HEK293 (cell line): ENCODE measurements around the gene TLK1.

ENCODE experiments used
- CTCF ChIA-PET: fragments of 350-600 bp; formaldehyde crosslinking; extraction: SDS; loops from one replicate; lab custom pipeline; 2021; ENCODE audit warnings: antibody characterized with exemption; lab: Yijun Ruan, JAX
- POLR2A ChIA-PET: fragments of 300-600 bp; formaldehyde crosslinking; extraction: SDS; loops from one replicate; lab custom pipeline; 2020; ENCODE audit warnings: antibody characterized with exemption, inconsistent platforms; lab: Yijun Ruan, JAX
- H3K27ac ChIP-seq: fragments of 200-500 bp; sonication (Bioruptor generic); 2 replicates; pipeline ENCODE4 v1.5.1; 2014; ENCODE audit warnings: low read depth, low read length, control low read depth, inconsistent platforms; ENCODE audit errors: extremely low read depth
- H3K36me3 ChIP-seq, 2 experiments: fragments of 200-500 bp in 1 of 2; sonication (Bioruptor generic) in 1 of 2; 1 replicate in 1 of 2; 2 replicates in 1 of 2; pipeline ENCODE4 v1.5.1; 2014 to 2017; ENCODE audit warnings: inconsistent platforms in 2 of 2, low read length in 2 of 2; ENCODE audit not compliant: control insufficient read depth in 2 of 2, insufficient read depth in 1 of 2
- H3K4me1 ChIP-seq: fragments of 200-500 bp; sonication (Bioruptor generic); 2 replicates; pipeline ENCODE4 v1.5.1; 2014; ENCODE audit warnings: mild to moderate bottlenecking, low read length, inconsistent platforms; ENCODE audit not compliant: control insufficient read depth, insufficient read depth
- H3K4me3 ChIP-seq: 2 replicates; pipeline ENCODE4 v1.5.1; 2011; ENCODE audit warnings: low read depth, mild to moderate bottlenecking, control low read depth, low read length, moderate library complexity
- H3K9me3 ChIP-seq: fragments of 200-500 bp; sonication (Bioruptor generic); 2 replicates; pipeline ENCODE4 v1.5.1; 2014; ENCODE audit warnings: low read depth, low read length, inconsistent platforms; ENCODE audit not compliant: control insufficient read depth, insufficient read depth
- BCL11A ChIP-seq: fragments of 450-650 bp; formaldehyde crosslinking; IDR thresholded peaks from 2 replicates; pipeline ENCODE4 v1.5.1; 2016; ENCODE audit warnings: low read depth, missing biosample characterization, missing genetic modification characterization
- CTCF ChIP-seq: fragments of 450-650 bp; formaldehyde crosslinking; IDR thresholded peaks from 2 replicates; pipeline ENCODE4 v1.5.1; 2016; ENCODE audit warnings: missing biosample characterization, missing genetic modification characterization
- GFI1B ChIP-seq: fragments of 450-650 bp; formaldehyde crosslinking; IDR thresholded peaks from 2 replicates; pipeline ENCODE4 v1.5.1; 2016; ENCODE audit warnings: missing biosample characterization, missing genetic modification characterization
- IKZF3 ChIP-seq: fragments of 450-650 bp; IDR thresholded peaks from 2 replicates; pipeline ENCODE4 v1.5.0; 2018; ENCODE audit warnings: missing biosample characterization, mild to moderate bottlenecking, missing genetic modification characterization, moderate library complexity
- MZF1 ChIP-seq: fragments of 450-650 bp; formaldehyde crosslinking; IDR thresholded peaks from 2 replicates; pipeline ENCODE4 v1.5.1; 2017; ENCODE audit warnings: missing biosample characterization, missing genetic modification characterization, borderline replicate concordance
- PRDM4 ChIP-seq: fragments of 450-650 bp; formaldehyde crosslinking; IDR thresholded peaks from 2 replicates; pipeline ENCODE4 v1.5.1; 2017; ENCODE audit warnings: missing biosample characterization, missing genetic modification characterization
- TSHZ1 ChIP-seq: fragments of 450-650 bp; formaldehyde crosslinking; IDR thresholded peaks from 2 replicates; pipeline ENCODE4 v1.5.1; 2016; ENCODE audit warnings: missing biosample characterization, missing genetic modification characterization, borderline replicate concordance
- ZBTB10 ChIP-seq: fragments of 450-650 bp; formaldehyde crosslinking; IDR thresholded peaks from 2 replicates; pipeline ENCODE4 v1.5.1; 2016; ENCODE audit warnings: missing biosample characterization, missing genetic modification characterization
- ZBTB17 ChIP-seq: fragments of 450-650 bp; formaldehyde crosslinking; IDR thresholded peaks from 2 replicates; pipeline ENCODE4 v1.5.1; 2016; ENCODE audit warnings: missing biosample characterization, missing genetic modification characterization
- ZBTB44 ChIP-seq: fragments of 450-650 bp; IDR thresholded peaks from 2 replicates; pipeline ENCODE4 v1.5.1; 2018; ENCODE audit warnings: missing biosample characterization, mild to moderate bottlenecking, missing genetic modification characterization
- ZBTB6 ChIP-seq: fragments of 450-650 bp; formaldehyde crosslinking; IDR thresholded peaks from 2 replicates; pipeline ENCODE4 v1.5.1; 2017; ENCODE audit warnings: missing biosample characterization, missing genetic modification characterization
- ZBTB7A ChIP-seq: fragments of 450-650 bp; formaldehyde crosslinking; IDR thresholded peaks from 2 replicates; pipeline ENCODE4 v1.5.1; 2016; ENCODE audit warnings: low read depth, missing biosample characterization, missing genetic modification characterization
- ZFHX2 ChIP-seq: fragments of 450-650 bp; formaldehyde crosslinking; conservative IDR thresholded peaks from 2 replicates; pipeline ENCODE4 v1.5.1; 2016; ENCODE audit warnings: missing biosample characterization, missing genetic modification characterization
- ZFP41 ChIP-seq: fragments of 450-650 bp; formaldehyde crosslinking; IDR thresholded peaks from 2 replicates; pipeline ENCODE4 v1.5.1; 2016; ENCODE audit warnings: missing biosample characterization, missing genetic modification characterization, borderline replicate concordance
- ZNF335 ChIP-seq: fragments of 450-650 bp; formaldehyde crosslinking; conservative IDR thresholded peaks from 2 replicates; pipeline ENCODE4 v1.5.1; 2016; ENCODE audit warnings: missing biosample characterization, missing genetic modification characterization
- ZNF544 ChIP-seq: fragments of 450-650 bp; formaldehyde crosslinking; IDR thresholded peaks from 2 replicates; pipeline ENCODE4 v1.5.0; 2017; ENCODE audit warnings: missing biosample characterization, missing genetic modification characterization
- ZNF549 ChIP-seq: fragments of 450-650 bp; IDR thresholded peaks from 2 replicates; pipeline ENCODE4 v1.5.1; 2018; ENCODE audit warnings: missing biosample characterization, missing genetic modification characterization, mild to moderate bottlenecking, inconsistent platforms, moderate library complexity
- ZNF629 ChIP-seq: fragments of 450-650 bp; formaldehyde crosslinking; IDR thresholded peaks from 2 replicates; pipeline ENCODE4 v1.5.1; 2017; ENCODE audit warnings: missing biosample characterization, missing genetic modification characterization
- ZNF654 ChIP-seq: fragments of 450-650 bp; formaldehyde crosslinking; IDR thresholded peaks from 2 replicates; pipeline ENCODE4 v1.5.1; 2016; ENCODE audit warnings: low read depth, missing biosample characterization, missing genetic modification characterization
- ZNF837 ChIP-seq: fragments of 450-650 bp; formaldehyde crosslinking; IDR thresholded peaks from 2 replicates; pipeline ENCODE4 v1.5.1; 2016; ENCODE audit warnings: missing biosample characterization, missing genetic modification characterization
- ZSCAN16 ChIP-seq: fragments of 450-650 bp; formaldehyde crosslinking; IDR thresholded peaks from 2 replicates; pipeline ENCODE4 v1.5.1; 2016; ENCODE audit warnings: missing biosample characterization, missing genetic modification characterization

The TLK1 gene

GRCh38 chr2:171160956-171161740 is 455 bp upstream of the TLK1 start:
- Histone ChIP-seq H3K4me1 (peaks cover 2% of the 10 kb centered on the region; the same call in 1 of the 2 replicates), H3K9me3 (no peaks in the 10 kb centered on the region), H3K27ac (peak overlapping the region; percentile 95), H3K36me3 (no peaks in the 10 kb centered on the region), H3K4me3 (peak overlapping the region; percentile 96)
- ChIA-PET POLR2A (interaction anchor here (1.3 kb wide), 1 partner anchor 255 kb away, joined by 3 read pairs; no protein-coding TSS in a partner anchor), CTCF (interaction anchor here (0.6 to 1.1 kb wide), 3 partner anchors 8 to 287 kb away, joined by 3 to 6 read pairs (median 4); partner anchors contain the start of gene GORASP2)
- TF ChIP-seq ZNF549 (tag by site-specific recombination) = no peak
- TF ChIP-seq ZNF629 (tag by site-specific recombination) = no peak
- no peak for TF ChIP-seq ZBTB10 (tag by site-specific recombination)
- TF ChIP-seq ZNF837 (tag by site-specific recombination) = no peak
- TF ChIP-seq ZNF654 = no peak
- no peak for TF ChIP-seq ZNF544 (tag by site-specific recombination)
- TF ChIP-seq ZBTB44 (tag by site-specific recombination) = no peak
- TF ChIP-seq GFI1B (tag by site-specific recombination) = no peak
- TF ChIP-seq PRDM4 = peak; percentile 72; the same call in 1 of the 2 replicates
- TF ChIP-seq ZNF335 = peak; percentile 29; the same call in 1 of the 2 replicates
- TF ChIP-seq BCL11A (tag by site-specific recombination) = no peak
- no peak for TF ChIP-seq TSHZ1 (tag by site-specific recombination)
- TF ChIP-seq MZF1 (tag by site-specific recombination) = no peak
- no peak for TF ChIP-seq ZSCAN16 (tag by site-specific recombination)
- no peak for TF ChIP-seq ZBTB7A
- no peak for TF ChIP-seq ZFHX2 (tag by site-specific recombination)
- TF ChIP-seq ZBTB6 (tag by site-specific recombination) = peak; percentile 88
- no peak for TF ChIP-seq ZFP41 (tag by site-specific recombination)
- peak; percentile 30; the same call in 1 of the 2 replicates for TF ChIP-seq CTCF (tag by site-specific recombination)
- 0 out of 2 replicates have a peak, but pooled peaks have one; percentile 33 for TF ChIP-seq ZBTB17 (tag by site-specific recombination)
- no peak for TF ChIP-seq IKZF3 (tag by site-specific recombination)
